PC-9 (cell line): Measurements from ENCODE around the gene IQSEC1. TPM values are rescaled to one million over a fixed set of nuclear protein-coding genes. Genes with fewer than 3 reads are reported as not detected.
A peak's percentile ranks its signal among the peaks of the same experiment; 100 is the strongest.

Source experiments
- BruUV-seq: library from RNA; stranded (reverse); fragments of 400-500 nt; replicated peaks from 2 replicates; lab custom pipeline; 2021; lab: Mats Ljungman, UMichigan
- CTCF ChIA-PET: fragments of 300-600 bp; sonication (Branson Sonifier 250); formaldehyde crosslinking; loops from one replicate; lab custom pipeline; 2022; ENCODE audit warnings: antibody characterized with exemption; lab: Charles Lee
- POLR2A ChIA-PET: fragments of 300-600 bp; sonication (Branson Sonifier 250); formaldehyde crosslinking; loops from one replicate; lab custom pipeline; 2022; ENCODE audit warnings: antibody characterized with exemption; ENCODE audit not compliant: unreplicated experiment; lab: Charles Lee
- DNase-seq, 2 experiments: peaks; one replicate each; pipeline versions ENCODE4 v3.0.0 to v3.0.0-alpha.2; 2015 to 2022; ENCODE audit warnings: mixed read lengths in 1 of 2
- H2AFZ ChIP-seq: fragments of 200-600 bp; sonication (generic); 2 replicates; pipeline ENCODE4 v1.8.1; 2017; ENCODE audit warnings: antibody characterized with exemption
- H3F3A ChIP-seq: fragments of 200-600 bp; sonication (generic); 2 replicates; pipeline ENCODE4 v1.8.1; 2017; ENCODE audit warnings: antibody characterized with exemption, mild to moderate bottlenecking, low read depth; ENCODE audit not compliant: insufficient read depth
- H3K27ac ChIP-seq: fragments of 200-600 bp; sonication (generic); 2 replicates; pipeline ENCODE4 v1.6.1; 2016; ENCODE audit warnings: mixed run types
- H3K27me3 ChIP-seq: fragments of 200-600 bp; sonication (generic); 2 replicates; pipeline ENCODE4 v1.6.1; 2016; ENCODE audit warnings: low read depth, mixed run types; ENCODE audit not compliant: insufficient read depth
- H3K36me3 ChIP-seq: fragments of 200-600 bp; sonication (generic); 2 replicates; pipeline ENCODE4 v1.6.1; 2016; ENCODE audit warnings: low read depth, mixed run types
- H3K4me1 ChIP-seq: fragments of 200-600 bp; sonication (generic); replicated peaks from 2 replicates; pipeline ENCODE4 v1.6.1; 2016; ENCODE audit warnings: mixed run types; ENCODE audit not compliant: insufficient read depth
- H3K4me2 ChIP-seq: fragments of 200-600 bp; sonication (generic); 2 replicates; pipeline ENCODE4 v1.6.1; 2017; ENCODE audit warnings: mixed run types
- H3K4me3 ChIP-seq: fragments of 200-600 bp; sonication (generic); 2 replicates; pipeline ENCODE4 v1.6.1; 2016; ENCODE audit warnings: mixed run types
- H3K79me2 ChIP-seq: fragments of 200-600 bp; sonication (generic); 2 replicates; pipeline ENCODE4 v1.6.1; 2017; ENCODE audit warnings: low read depth, mixed run types
- H3K9me2 ChIP-seq: fragments of 200-600 bp; sonication (generic); 2 replicates; pipeline ENCODE4 v1.8.1; 2017; ENCODE audit warnings: mild to moderate bottlenecking; ENCODE audit not compliant: insufficient read depth
- H3K9me3 ChIP-seq: fragments of 200-600 bp; sonication (generic); 2 replicates; pipeline ENCODE4 v1.8.1; 2016; ENCODE audit warnings: low read depth; ENCODE audit not compliant: insufficient read depth
- H4K20me1 ChIP-seq: fragments of 200-600 bp; sonication (generic); 2 replicates; pipeline ENCODE4 v1.8.1; 2017; ENCODE audit not compliant: insufficient read depth
- CTCF ChIP-seq: fragments of 200-600 bp; sonication (generic); conservative IDR thresholded peaks from 2 replicates; pipeline ENCODE4 v1.6.1; 2017; ENCODE audit warnings: mixed run types, antibody characterized with exemption, mild to moderate bottlenecking, moderate library complexity
- EZH2 ChIP-seq: fragments of 200-600 bp; sonication (generic); IDR thresholded peaks from 2 replicates; pipeline ENCODE4 v1.8.0; 2017; ENCODE audit warnings: antibody characterized with exemption, low read depth
- intact Hi-C: fragments of 100-400 bp; cut with micrococcal nuclease; formaldehyde crosslinking; loops from one replicate; pipeline ENCODE4 v1.10.0; 2022; ENCODE audit not compliant: unreplicated experiment
- total RNA-seq: library from RNA; stranded (reverse); gene quantifications from 2 replicates; pipeline ENCODE4 v1.2.3, GENCODE V29; 2021

The IQSEC1 gene
- total RNA-seq, 1 experiment from 2014 or later: 30.7 TPM

- H3K9me3 ChIP-seq: no peaks in the 10 kb centered on the region
- peaks cover 30% of the 10 kb centered on the region for H3F3A ChIP-seq
- H3K4me3 ChIP-seq: peak overlapping the region; percentile 61
- ChIA-PET POLR2A (interaction anchor here (0.6 to 1.4 kb wide), 5 partner anchors 11 to 454 kb away, joined by 5 to 16 read pairs (median 7); no protein-coding TSS in a partner anchor), CTCF (interaction anchor here (0.6 to 1.0 kb wide), 5 partner anchors 23 to 552 kb away, joined by 3 to 5 read pairs (median 3); no protein-coding TSS in a partner anchor)
- TF ChIP-seq CTCF: no peak
- TF ChIP-seq EZH2: no peak
- H3K36me3 ChIP-seq: no peaks in the 10 kb centered on the region
- peaks cover 62% of the 10 kb centered on the region for H3K4me1 ChIP-seq
- H3K79me2 ChIP-seq: peaks cover 28% of the 10 kb centered on the region
- TSS peak; percentile 78 for BruUV-seq
- intact Hi-C loops: loop anchor here (1.0 to 2.0 kb wide), 2 partner anchors 23 to 40 kb away; no protein-coding TSS in a partner anchor
- no peaks in the 10 kb centered on the region for H3K27me3 ChIP-seq
- H2AFZ ChIP-seq: no peak overlapping the region
- no peaks in the 10 kb centered on the region for H4K20me1 ChIP-seq
- peak overlapping the region; percentile 87 for H3K27ac ChIP-seq
- DNase-seq: peak; percentile 81 to 94
- no peaks in the 10 kb centered on the region for H3K9me2 ChIP-seq
- peak overlapping the region; percentile 78 for H3K4me2 ChIP-seq
Observed at GRCh38 chr3:13022348-13023234, 50.6 kb downstream of the IQSEC1 start.

- Histone ChIP-seq H3K9me3 (no peaks in the 10 kb centered on the region), H3K9me2 (no peaks in the 10 kb centered on the region), H2AFZ (no peak overlapping the region), H3K4me3 (peak overlapping the region; percentile 61), H3K79me2 (peaks cover 28% of the 10 kb centered on the region), H3K4me2 (peak overlapping the region; percentile 78), H3K36me3 (no peaks in the 10 kb centered on the region), H3F3A (peaks cover 36% of the 10 kb centered on the region), H3K4me1 (peaks cover 62% of the 10 kb centered on the region), H4K20me1 (no peaks in the 10 kb centered on the region), H3K27me3 (no peaks in the 10 kb centered on the region), H3K27ac (peak overlapping the region; percentile 87)
- DNase-seq: peak in 1 of 2 experiments; percentile 32
- TF ChIP-seq EZH2 (no peak), CTCF (no peak)
- ChIA-PET POLR2A (interaction anchor here (0.5 to 1.4 kb wide), 5 partner anchors 10 to 1250 kb away, joined by 5 to 16 read pairs (median 7); no protein-coding TSS in a partner anchor), CTCF (interaction anchor here (0.6 to 1.0 kb wide), 4 partner anchors 22 to 550 kb away, joined by 3 read pairs; no protein-coding TSS in a partner anchor)
- BruUV-seq: TSS peak; percentile 33
- intact Hi-C loops: loop anchor here (1.0 to 2.0 kb wide), 2 partner anchors 22 to 41 kb away; no protein-coding TSS in a partner anchor
Observed at GRCh38 chr3:13021141-13022114, 51.8 kb downstream of the IQSEC1 start.
